Subcutaneous abdominal adipose tissue (tissue), 5 donors: Measurements from ENCODE around the gene TYRO3.
A peak's percentile ranks its signal among the peaks of the same experiment; 100 is the strongest.

Experiments used
- H3K27ac ChIP-seq: one replicate; pipeline ENCODE4 v1.7.0; 2013; ENCODE audit warnings: low read depth, mild to moderate bottlenecking, inconsistent platforms, low read length, moderate library complexity
- H3K27me3 ChIP-seq, 5 donors: one replicate each; pipeline ENCODE4 v1.7.0; 2013; ENCODE audit warnings: low read length in 5 of 5, inconsistent platforms in 1 of 5; ENCODE audit not compliant: control insufficient read depth in 5 of 5, insufficient read depth in 4 of 5
- H3K36me3 ChIP-seq, 5 donors: one replicate each; pipeline ENCODE4 v1.7.0; 2013; ENCODE audit warnings: low read length in 5 of 5; ENCODE audit not compliant: control insufficient read depth in 5 of 5, insufficient read depth in 5 of 5
- H3K4me1 ChIP-seq, 5 donors: one replicate each; pipeline ENCODE4 v1.7.0; 2013; ENCODE audit warnings: low read length in 5 of 5, mild to moderate bottlenecking in 3 of 5, moderate library complexity in 1 of 5; ENCODE audit not compliant: control insufficient read depth in 5 of 5, insufficient read depth in 5 of 5
- H3K4me3 ChIP-seq, 5 donors: one replicate each; pipeline ENCODE4 v1.7.0; 2013; ENCODE audit warnings: low read length in 5 of 5, low read depth in 1 of 5
- H3K9ac ChIP-seq, 5 donors: one replicate each; pipeline ENCODE4 v1.7.0; 2013; ENCODE audit warnings: low read length in 5 of 5, mild to moderate bottlenecking in 4 of 5, moderate library complexity in 3 of 5
- H3K9me3 ChIP-seq, 5 donors: one replicate each; pipeline ENCODE4 v1.7.0; 2013; ENCODE audit warnings: low read length in 5 of 5; ENCODE audit not compliant: control insufficient read depth in 5 of 5
- donor health status: healthy.
- donor health status: healthy.
- donor health status: healthy.
- donor health status: healthy.
- donor health status: healthy.

TYRO3 gene

GRCh38 chr15:41558400-41559238 lies at the start of gene TYRO3:
Gene TYRO3, plus strand, starts transcription at chr15:41559212. Its CDS starts 46 bp downstream, at chr15:41559258.
- Histone ChIP-seq H3K4me3 (peak within 1 kb of the TSS; percentile 62 to 76 (median 69)), H3K4me1 (peaks cover 6 to 63% (median 53%) of the 10 kb centered on the region in 5 donors), H3K27me3 (no peaks in the 10 kb centered on the region), H3K9ac (peak within 1 kb of the TSS; percentile 26 to 86 (median 76)), H3K27ac (peak within 1 kb of the TSS; percentile 30), H3K36me3 (peaks cover 0 to 20% (median 8%) of the 10 kb centered on the region in 5 donors), H3K9me3 (no peaks in the 10 kb centered on the region)

DNA sequence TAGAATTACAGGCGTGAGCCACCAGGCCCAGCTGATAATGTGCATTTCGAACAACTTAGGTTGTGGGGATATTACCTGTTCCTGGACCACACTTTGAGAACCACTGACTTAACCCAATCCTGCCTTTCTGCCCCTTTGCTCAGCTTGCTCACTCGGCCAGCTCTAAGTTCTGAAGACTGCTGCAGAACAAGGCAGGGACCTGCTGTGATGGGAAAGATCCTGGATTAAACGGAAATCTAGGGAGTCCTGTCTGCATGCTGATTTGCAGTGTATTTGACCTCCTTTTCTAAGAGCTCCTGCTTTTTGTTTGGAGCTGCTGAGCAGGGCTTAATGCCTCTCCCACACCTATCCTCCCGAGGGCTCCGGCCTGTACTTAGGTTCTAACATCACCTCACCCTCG lies 48.3 kb upstream of the TYRO3 start:
- no peak overlapping the region for H3K4me3 ChIP-seq
- H3K27ac ChIP-seq, result no peak overlapping the region
- H3K27me3 ChIP-seq, result peaks cover 12 to 27% (median 18%) of the 10 kb centered on the region in 5 donors
- H3K36me3 ChIP-seq, result no peaks in the 10 kb centered on the region
- no peak overlapping the region for H3K9ac ChIP-seq
- H3K9me3 ChIP-seq, result no peaks in the 10 kb centered on the region
- peaks cover 0 to 25% (median 23%) of the 10 kb centered on the region in 5 donors for H3K4me1 ChIP-seq

- H3K4me3 ChIP-seq, result no peak overlapping the region
- H3K9me3 ChIP-seq, result no peaks in the 10 kb centered on the region
- no peak overlapping the region for H3K27ac ChIP-seq
- H3K9ac ChIP-seq, result no peak overlapping the region
- peaks cover 0 to 25% (median 23%) of the 10 kb centered on the region in 5 donors for H3K4me1 ChIP-seq
- H3K27me3 ChIP-seq, result peaks cover 12 to 27% (median 18%) of the 10 kb centered on the region in 5 donors
- peaks cover 0 to 2% (median 0%) of the 10 kb centered on the region in 5 donors for H3K36me3 ChIP-seq
These were observed 47.6 kb upstream of the TYRO3 start for GRCh38 chr15:41511331-41511898.

- no peak overlapping the region for H3K9ac ChIP-seq
- no peaks in the 10 kb centered on the region for H3K9me3 ChIP-seq
- H3K36me3 ChIP-seq, result peaks cover 0 to 2% (median 2%) of the 10 kb centered on the region in 5 donors
- H3K27ac ChIP-seq, result no peak overlapping the region
- peak overlapping the region; percentile 22 to 61 (median 44) for H3K4me3 ChIP-seq
- H3K4me1 ChIP-seq, result peaks cover 0 to 25% (median 23%) of the 10 kb centered on the region in 5 donors
- peaks cover 12 to 27% (median 18%) of the 10 kb centered on the region in 5 donors for H3K27me3 ChIP-seq
These were observed 47.1 kb upstream of the TYRO3 start for GRCh38 chr15:41511899-41512369.

DNA sequence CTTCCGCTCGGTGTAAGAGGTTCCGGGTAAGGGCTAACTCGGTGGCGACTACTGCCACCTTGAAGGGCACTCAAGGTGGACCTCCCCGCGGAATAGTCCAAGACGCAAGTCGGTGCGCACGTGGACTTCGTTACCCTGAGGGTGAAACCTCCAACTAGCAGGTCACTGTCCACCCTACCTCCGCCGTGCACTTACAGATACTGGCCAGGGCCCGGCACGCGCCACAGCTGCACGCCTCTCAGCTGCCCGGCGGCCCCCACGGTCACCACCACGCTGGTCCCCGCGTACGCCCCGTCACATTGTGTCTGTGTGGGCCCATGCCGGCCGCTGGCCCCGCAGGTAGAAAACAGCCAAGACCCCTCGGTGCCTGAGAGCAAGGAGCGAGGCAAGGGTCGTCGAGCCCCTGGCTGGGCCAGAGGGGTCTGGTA lies 46.5 kb upstream of the TYRO3 start:
- Histone ChIP-seq H3K9ac (peak overlapping the region in 1 of 5 donors; percentile 38), H3K27ac (no peak overlapping the region), H3K4me1 (peaks cover 0 to 25% (median 23%) of the 10 kb centered on the region in 5 donors), H3K9me3 (no peaks in the 10 kb centered on the region), H3K36me3 (peaks cover 0 to 8% (median 8%) of the 10 kb centered on the region in 5 donors), H3K4me3 (peak overlapping the region; percentile 34 to 61 (median 53)), H3K27me3 (peaks cover 12 to 27% (median 18%) of the 10 kb centered on the region in 5 donors)

- no peak overlapping the region for H3K27ac ChIP-seq
These were observed 46.0 kb upstream of the TYRO3 start for GRCh38 chr15:41512940-41513505.

DNA sequence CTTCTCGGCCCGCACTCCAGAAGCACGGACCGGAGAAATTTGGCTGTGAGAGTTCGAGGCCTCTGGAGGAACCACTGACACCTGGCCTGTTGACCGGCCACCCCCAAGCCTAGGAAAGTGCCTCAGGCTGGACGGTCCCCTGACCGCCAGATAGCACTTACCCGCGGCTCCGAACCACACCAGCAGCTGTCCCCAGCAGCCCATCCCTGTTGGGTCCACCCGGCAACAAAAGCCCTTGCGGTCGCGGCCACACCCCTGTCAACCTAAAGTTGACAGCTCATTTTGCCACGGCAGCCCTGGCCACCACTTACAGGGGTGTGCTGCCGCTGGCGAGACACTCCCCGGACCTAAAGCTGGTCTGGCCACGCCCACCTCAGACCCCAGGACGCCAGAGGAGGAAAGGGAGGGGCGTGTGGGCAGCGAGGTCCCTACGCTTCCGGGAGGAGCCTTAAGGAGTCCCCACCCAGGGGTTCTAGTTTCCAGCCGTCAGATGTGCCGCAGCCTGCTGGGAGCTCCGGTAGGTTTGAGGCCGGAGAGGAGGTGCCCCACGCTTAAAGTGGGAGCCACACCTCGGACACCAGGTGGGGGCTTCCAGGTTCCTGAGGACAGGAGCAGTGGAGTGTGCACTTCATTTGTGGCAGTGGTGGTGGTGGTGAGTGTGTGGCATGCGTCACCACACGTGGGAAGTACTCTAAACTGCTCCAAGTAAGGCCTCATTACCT lies 45.3 kb upstream of the TYRO3 start, which contains the start of gene LTK:
TSS of gene LTK (minus strand) at position 322 of the 722 bp plus-strand sequence. CDS start at position 204, 118 bp downstream.
- H3K4me1 ChIP-seq, result peaks cover 0 to 25% (median 23%) of the 10 kb centered on the region in 5 donors
- peaks cover 12 to 27% (median 18%) of the 10 kb centered on the region in 5 donors for H3K27me3 ChIP-seq
- peak within 1 kb of the TSS; percentile 31 to 67 (median 56) for H3K4me3 ChIP-seq
- H3K9me3 ChIP-seq, result no peaks in the 10 kb centered on the region
- H3K36me3 ChIP-seq, result peaks cover 0 to 16% (median 14%) of the 10 kb centered on the region in 5 donors
- peak within 1 kb of the TSS in 2 of 5 donors; percentile 38 to 53 for H3K9ac ChIP-seq
- no peak within 1 kb of the TSS for H3K27ac ChIP-seq

More at GRCh38 chr15:41512940-41513505, 46.0 kb upstream of the TYRO3 start:
- Histone ChIP-seq H3K4me1 (peaks cover 0 to 25% (median 23%) of the 10 kb centered on the region in 5 donors), H3K27me3 (peaks cover 12 to 27% (median 18%) of the 10 kb centered on the region in 5 donors), H3K36me3 (peaks cover 0 to 13% (median 13%) of the 10 kb centered on the region in 5 donors), H3K4me3 (peak overlapping the region; percentile 31 to 67 (median 56)), H3K9me3 (no peaks in the 10 kb centered on the region), H3K9ac (peak overlapping the region in 2 of 5 donors; percentile 38 to 53)

DNA sequence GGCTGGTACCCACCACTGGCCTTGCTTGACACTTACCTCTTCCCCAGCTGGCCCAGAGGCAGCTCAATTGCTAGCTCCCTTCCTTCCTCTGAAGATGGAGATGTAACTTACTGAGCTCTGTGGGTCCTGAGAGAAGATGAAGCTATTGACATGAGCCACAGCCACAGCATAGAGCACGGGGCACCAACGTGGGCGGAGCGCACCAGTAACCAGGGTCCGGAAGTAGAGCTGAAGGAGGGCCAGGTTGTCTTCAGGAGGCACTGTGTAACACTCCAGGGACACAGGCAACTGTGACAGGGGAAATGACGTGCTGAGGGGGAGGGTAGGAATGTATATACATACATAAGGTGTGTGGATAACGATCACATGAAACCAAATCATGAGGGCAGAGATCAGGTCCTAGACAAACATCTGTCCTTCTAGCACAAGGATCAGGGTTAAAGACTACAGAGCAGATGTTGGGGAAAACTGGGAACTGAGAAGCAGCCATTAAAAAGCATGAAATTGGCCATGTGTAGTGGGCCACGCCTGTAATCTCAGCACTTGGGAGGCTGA lies 41.0 kb upstream of the TYRO3 start:
- Histone ChIP-seq H3K27me3 (peaks cover 0 to 9% (median 8%) of the 10 kb centered on the region in 5 donors), H3K27ac (no peak overlapping the region), H3K36me3 (peaks cover 0 to 42% (median 33%) of the 10 kb centered on the region in 5 donors), H3K4me1 (peaks cover 0 to 11% (median 10%) of the 10 kb centered on the region in 5 donors), H3K9ac (no peak overlapping the region), H3K4me3 (no peak overlapping the region), H3K9me3 (no peaks in the 10 kb centered on the region)

GRCh38 chr15:41520636-41521035 lies 38.4 kb upstream of the TYRO3 start:
- no peaks in the 10 kb centered on the region for H3K4me1 ChIP-seq
- H3K27ac ChIP-seq, result no peak overlapping the region
- H3K36me3 ChIP-seq, result peaks cover 0 to 60% (median 49%) of the 10 kb centered on the region in 5 donors
- no peak overlapping the region for H3K9ac ChIP-seq
- H3K9me3 ChIP-seq, result no peaks in the 10 kb centered on the region
- H3K27me3 ChIP-seq, result no peaks in the 10 kb centered on the region
- no peak overlapping the region for H3K4me3 ChIP-seq
